ENCODE measurements around the gene COX6A2.

DNA sequence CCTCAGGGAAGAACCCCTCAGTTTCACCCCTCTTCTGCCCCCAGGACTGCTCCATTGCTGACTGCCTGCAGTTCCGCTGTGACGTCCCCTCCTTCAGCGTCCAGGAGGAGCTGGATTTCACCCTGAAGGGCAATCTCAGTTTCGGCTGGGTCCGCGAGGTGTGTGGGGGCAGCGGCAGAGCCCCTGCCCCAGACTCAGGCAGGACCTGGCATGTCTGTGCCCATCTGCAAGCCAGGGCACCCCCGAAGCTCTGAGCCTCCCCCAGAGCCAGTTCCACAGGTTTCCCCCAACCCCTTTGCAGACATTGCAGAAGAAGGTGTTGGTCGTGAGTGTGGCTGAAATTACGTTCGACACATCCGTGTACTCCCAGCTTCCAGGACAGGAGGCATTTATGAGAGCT is 4.4 kb downstream of the COX6A2 start:
- TF ChIP-seq, protein P1, sequence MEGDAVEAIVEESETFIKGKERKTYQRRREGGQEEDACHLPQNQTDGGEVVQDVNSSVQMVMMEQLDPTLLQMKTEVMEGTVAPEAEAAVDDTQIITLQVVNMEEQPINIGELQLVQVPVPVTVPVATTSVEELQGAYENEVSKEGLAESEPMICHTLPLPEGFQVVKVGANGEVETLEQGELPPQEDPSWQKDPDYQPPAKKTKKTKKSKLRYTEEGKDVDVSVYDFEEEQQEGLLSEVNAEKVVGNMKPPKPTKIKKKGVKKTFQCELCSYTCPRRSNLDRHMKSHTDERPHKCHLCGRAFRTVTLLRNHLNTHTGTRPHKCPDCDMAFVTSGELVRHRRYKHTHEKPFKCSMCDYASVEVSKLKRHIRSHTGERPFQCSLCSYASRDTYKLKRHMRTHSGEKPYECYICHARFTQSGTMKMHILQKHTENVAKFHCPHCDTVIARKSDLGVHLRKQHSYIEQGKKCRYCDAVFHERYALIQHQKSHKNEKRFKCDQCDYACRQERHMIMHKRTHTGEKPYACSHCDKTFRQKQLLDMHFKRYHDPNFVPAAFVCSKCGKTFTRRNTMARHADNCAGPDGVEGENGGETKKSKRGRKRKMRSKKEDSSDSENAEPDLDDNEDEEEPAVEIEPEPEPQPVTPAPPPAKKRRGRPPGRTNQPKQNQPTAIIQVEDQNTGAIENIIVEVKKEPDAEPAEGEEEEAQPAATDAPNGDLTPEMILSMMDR (IDR thresholded peaks at IDR 0.05) = no peak
- no peak for TF ChIP-seq POLR2AphosphoS5 (IDR thresholded peaks at IDR 0.05; ENCODE audit: low read depth, low read length)
